HepG2 (cell line): ENCODE results near the gene TBCB. TPM values are rescaled to one million over a fixed set of nuclear protein-coding genes. Genes with fewer than 3 reads are reported as not detected.

Experiments used
- ATAC-seq: fragments of 200-7000 bp; cut with Tn5 transposase; 3 replicates; pipeline ENCODE4 v1.9.1; 2020; ENCODE audit warnings: mild to moderate bottlenecking, moderate library complexity
- BruUV-seq: library from RNA; stranded (reverse); fragments of 400-500 nt; replicated peaks from 2 replicates; lab custom pipeline; 2021; lab: Mats Ljungman, UMichigan
- CTCF ChIA-PET: fragments of 300-600 bp; formaldehyde crosslinking; extraction: SDS; loops from one replicate; lab custom pipeline; 2021; ENCODE audit warnings: low total read pairs, inconsistent platforms, low intra/inter-chr PET ratio; lab: Yijun Ruan, JAX
- POLR2A ChIA-PET: fragments of 350-600 bp; sonication (Branson Sonifier 250); formaldehyde crosslinking; loops from one replicate; lab custom pipeline; 2020; ENCODE audit warnings: antibody characterized with exemption, inconsistent platforms; lab: Yijun Ruan, JAX
- DNase-seq: peaks from one replicate; pipeline ENCODE4 v3.0.0-alpha.2; 2015; ENCODE audit warnings: low spot score
- FAIRE-seq: peaks from 3 replicates; lab custom pipeline; 2011; peaks lifted over from hg19 to GRCh38; lab: Jason Lieb, UNC
- H2AFZ ChIP-seq: one replicate; pipeline ENCODE4 v1.6.1; 2011; ENCODE audit warnings: low read length, inconsistent platforms
- H3K27ac ChIP-seq: fragments of 300-600 bp; 3 replicates; pipeline ENCODE4 v1.8.0; 2011; ENCODE audit warnings: mixed run types, mild to moderate bottlenecking, mixed read lengths, low read length, inconsistent platforms; ENCODE audit not compliant: insufficient read depth; ENCODE audit errors: extremely low read length
- H3K27me3 ChIP-seq, 2 experiments: fragments of 200-600 bp in 1 of 2; 2 replicates in 1 of 2; 3 replicates in 1 of 2; pipeline versions ENCODE4 v1.6.0 to v1.8.0; 2011; ENCODE audit warnings: low read length in 2 of 2, mild to moderate bottlenecking in 2 of 2, moderate library complexity in 2 of 2, inconsistent platforms in 1 of 2; ENCODE audit not compliant: insufficient read depth in 2 of 2, control insufficient read depth in 1 of 2
- H3K36me3 ChIP-seq, 2 experiments: fragments of 200-600 bp in 1 of 2; replicated peaks in 1 of 2; 2 replicates in 1 of 2; 3 replicates in 1 of 2; pipeline versions ENCODE4 v1.5.1 to v1.8.0; 2011; ENCODE audit warnings: low read length in 2 of 2, inconsistent platforms in 1 of 2; ENCODE audit not compliant: insufficient read depth in 2 of 2, control insufficient read depth in 1 of 2
- H3K4me1 ChIP-seq: 2 replicates; pipeline ENCODE4 v1.5.1; 2012; ENCODE audit warnings: low read length, inconsistent platforms; ENCODE audit not compliant: insufficient read depth
- H3K4me2 ChIP-seq: 2 replicates; pipeline ENCODE4 v1.6.0; 2011; ENCODE audit warnings: low read depth, low read length, inconsistent platforms
- H3K4me3 ChIP-seq, 3 experiments: fragments of 200-600 bp in 1 of 3; sonication (generic), shearing (Covaris generic) in 1 of 3; replicated peaks in 1 of 3; 2 replicates each; pipeline ENCODE4 v1.5.1; 2011 to 2016; ENCODE audit warnings: low read length in 3 of 3, inconsistent platforms in 2 of 3, low read depth in 2 of 3, mild to moderate bottlenecking in 2 of 3, control low read depth in 1 of 3, mixed read lengths in 1 of 3; ENCODE audit not compliant: insufficient read depth in 1 of 3
- H3K79me2 ChIP-seq: one replicate; pipeline ENCODE4 v1.6.1; 2011; ENCODE audit warnings: low read length, inconsistent platforms; ENCODE audit not compliant: insufficient read depth
- H3K9ac ChIP-seq: 2 replicates; pipeline ENCODE4 v1.6.0; 2011; ENCODE audit warnings: mild to moderate bottlenecking, low read depth, low read length, inconsistent platforms; ENCODE audit not compliant: insufficient read depth
- H3K9me3 ChIP-seq: 2 replicates; pipeline ENCODE4 v1.5.1; 2012; ENCODE audit warnings: mild to moderate bottlenecking, low read length
- H4K20me1 ChIP-seq: 2 replicates; pipeline ENCODE4 v1.6.0; 2011; ENCODE audit warnings: inconsistent platforms, mild to moderate bottlenecking, low read length, moderate library complexity; ENCODE audit not compliant: insufficient read depth
- ARID3A ChIP-seq: IDR thresholded peaks from 2 replicates; pipeline ENCODE4 v1.6.1; 2012; ENCODE audit warnings: low read depth, low read length, improper control_type of control experiment
- BCLAF1 ChIP-seq: fragments of 450-650 bp; IDR thresholded peaks from 2 replicates; pipeline ENCODE4 v1.6.1; 2017; ENCODE audit warnings: mild to moderate bottlenecking
- ETV6 ChIP-seq: sonication (generic); formaldehyde crosslinking; conservative IDR thresholded peaks from 2 replicates; pipeline ENCODE4 v1.4.0; 2020; ENCODE audit warnings: missing genetic modification reagents
- MTF2 ChIP-seq: sonication (generic); formaldehyde crosslinking; IDR thresholded peaks from 2 replicates; pipeline ENCODE4 v1.5.0; 2020; ENCODE audit warnings: missing genetic modification reagents, borderline replicate concordance
- RAD21 ChIP-seq: fragments of 450-650 bp; formaldehyde crosslinking; IDR thresholded peaks from 2 replicates; pipeline ENCODE4 v1.5.0; 2020; ENCODE audit warnings: mild to moderate bottlenecking
- RELA ChIP-seq: sonication (generic); formaldehyde crosslinking; IDR thresholded peaks from 2 replicates; pipeline ENCODE4 v1.4.0; 2020; ENCODE audit warnings: missing genetic modification reagents
- TFE3 ChIP-seq: IDR thresholded peaks from 2 replicates; pipeline ENCODE4 v1.6.1; 2016
- ZBTB25 ChIP-seq: IDR thresholded peaks from 2 replicates; pipeline ENCODE4 v1.6.1; 2018; ENCODE audit warnings: missing genetic modification reagents
- ZFX ChIP-seq: sonication (generic); formaldehyde crosslinking; IDR thresholded peaks from 2 replicates; pipeline ENCODE4 v1.4.0; 2020; ENCODE audit warnings: mild to moderate bottlenecking, low read depth, missing genetic modification reagents, moderate library complexity
- ZNF556 ChIP-seq: sonication (generic); formaldehyde crosslinking; IDR thresholded peaks from 2 replicates; pipeline ENCODE4 v1.4.0; 2020; ENCODE audit warnings: mild to moderate bottlenecking, missing genetic modification reagents, borderline replicate concordance
- WGBS: methylation state at CpG from one replicate; pipeline ENCODE4 v1.1.6; 2017; ENCODE audit warnings: low lambda C conversion rate; 5-methylcytosine and 5-hydroxymethylcytosine counted together
- in situ Hi-C: cut with HindIII; loops from 2 replicates; pipeline ENCODE4 v1.10.0; 2017; ENCODE audit warnings: low pct_unique_long_range_greater_than_20kb; ENCODE audit not compliant: extremely low pct_ligation_motif_present
- intact Hi-C: fragments of 100-400 bp; cut with micrococcal nuclease; formaldehyde crosslinking; loops from one replicate; pipeline ENCODE4 v1.10.0; 2022; ENCODE audit not compliant: unreplicated experiment
- polyA plus RNA-seq, 8 experiments: library from polyadenylated mRNA; depleted of rRNA in 3 of 8; stranded (reverse) in 7 of 8; unstranded in 1 of 8; fragments of >200 nt; fragmentation: Illumina TruSeq in 4 of 8; extraction: Trizol in 4 of 8; gene quantifications; 2 replicates each; pipeline versions ENCODE4 v1.2.1 to v1.2.3, GENCODE V29; 2011 to 2016; ENCODE audit warnings: low read depth in 4 of 8, missing spikeins in 1 of 8, mixed read lengths in 1 of 8; ENCODE audit not compliant: insufficient read depth in 1 of 8
- total RNA-seq, 5 experiments: library from RNA; depleted of rRNA; stranded (reverse); fragments of >200 nt; fragmentation: Illumina TruSeq; extraction: Trizol; gene quantifications; 2 replicates each; pipeline ENCODE4 v1.2.3, GENCODE V29; 2016; ENCODE audit warnings: low read depth in 1 of 5

The TBCB gene
- total and polyA plus RNA-seq, 2 of the 13 experiments (the other 11 are each of a cell fraction or from before 2014, with no cell fraction given): 271 to 276 TPM

- TF ChIP-seq ZBTB25 (no peak), ZFX (CRISPR knock-in tag) (no peak)
Measured at GRCh38 chr19:36093687-36094086, 21.6 kb upstream of the TBCB start (continued).

GRCh38 chr19:36097036-36097435 lies 18.2 kb upstream of the TBCB start:
- WGBS: 98% methylated on average over 6 of the region's 6 CpGs
- BruUV-seq: no TSS peak
- CTCF ChIA-PET: no interaction called here
- Histone ChIP-seq H3K9ac (no peak overlapping the region), H3K9me3 (no peaks in the 10 kb centered on the region), H3K27ac (no peak overlapping the region), H3K4me1 (no peaks in the 10 kb centered on the region), H3K79me2 (no peaks in the 10 kb centered on the region), H3K36me3 (peaks cover 19 to 51% of the 10 kb centered on the region in 2 experiments; a peak in 4 of 5 replicates), H2AFZ (no peak overlapping the region), H3K4me2 (no peak overlapping the region), H3K27me3 (no peaks in the 10 kb centered on the region), H4K20me1 (no peaks in the 10 kb centered on the region), H3K4me3 (no peak overlapping the region)
- POLR2A ChIA-PET: no interaction called here
- in situ Hi-C loops: no loop called here
- intact Hi-C loops: no loop called here
- no peak for FAIRE-seq
- no peak for TF ChIP-seq BCLAF1
- TF ChIP-seq ETV6 (CRISPR knock-in tag): no peak
- no peak for TF ChIP-seq TFE3 (CRISPR knock-in tag)
- TF ChIP-seq ZNF556: no peak
- no peak for TF ChIP-seq RELA (CRISPR knock-in tag)
- TF ChIP-seq RAD21 (CRISPR knock-in tag): no peak
- no peak for TF ChIP-seq ARID3A
- TF ChIP-seq MTF2 (CRISPR knock-in tag): no peak
- ATAC-seq: no peak
- no peak for DNase-seq
